NT2/D1 (cell line): Measurements from ENCODE around the gene SMG6.

Experiments
- SUZ12 ChIP-seq: IDR thresholded peaks from 2 replicates; pipeline ENCODE4 v1.6.1; 2011; ENCODE audit not compliant: insufficient read length, insufficient read depth; ENCODE audit errors: extremely low read depth
- YY1 ChIP-seq: IDR thresholded peaks from 2 replicates; pipeline ENCODE4 v1.6.1; 2011; ENCODE audit not compliant: insufficient read length, insufficient read depth
- ZNF274 ChIP-seq: IDR thresholded peaks from 2 replicates; pipeline ENCODE4 v1.6.1; 2011; ENCODE audit warnings: mild to moderate bottlenecking, low read depth, low read length

- no peak for TF ChIP-seq ZNF274
- no peak for TF ChIP-seq YY1
- no peak for TF ChIP-seq SUZ12
These were observed 165.3 kb downstream of the SMG6 start for GRCh38 chr17:2138318-2138717.
